ENCODE data around the gene SKA1.
A peak's percentile ranks its signal among the peaks of the same experiment; 100 is the strongest.

SKA1 gene
- total RNA-seq: 0.35 to 0.77 (median 0.61) reads per million in 3 donors

GRCh38 chr18:50374753-50375391, at the start of gene SKA1:
SKA1 (plus strand) TSS chr18:50375046; CDS start chr18:50375831, 785 bp downstream.
- no peaks in the 10 kb centered on the region for H3K4me1 ChIP-seq (ENCODE audit: control insufficient read depth, insufficient read depth, low read length, poor library complexity, severe bottlenecking)
- peak; percentile 84 to 90 (median 86) for DNase-seq
- peak within 1 kb of the TSS; percentile 69 for H3K4me3 ChIP-seq (ENCODE audit: insufficient read depth, low read depth, low read length, poor library complexity, severe bottlenecking)
- no peaks in the 10 kb centered on the region for H3K36me3 ChIP-seq (ENCODE audit: control insufficient read depth, insufficient read depth, low read length)
- no peaks in the 10 kb centered on the region for H3K27me3 ChIP-seq (replicated peaks; ENCODE audit: control insufficient read depth, insufficient read depth, low read length, poor library complexity, severe bottlenecking)
- H3K27ac ChIP-seq (ENCODE audit: insufficient read depth, low read length, poor library complexity, severe bottlenecking): peak within 1 kb of the TSS; percentile 46
- no peaks in the 10 kb centered on the region for H3K9me3 ChIP-seq (ENCODE audit: control insufficient read depth, low read length)

- DNase-seq: no peak
- Histone ChIP-seq H3K36me3 (ENCODE audit: control insufficient read depth, insufficient read depth, low read length) (no peaks in the 10 kb centered on the region), H3K27me3 (replicated peaks; ENCODE audit: control insufficient read depth, insufficient read depth, low read length, poor library complexity, severe bottlenecking) (no peaks in the 10 kb centered on the region), H3K4me1 (ENCODE audit: control insufficient read depth, insufficient read depth, low read length, poor library complexity, severe bottlenecking) (no peaks in the 10 kb centered on the region), H3K9me3 (ENCODE audit: control insufficient read depth, low read length) (no peaks in the 10 kb centered on the region), H3K4me3 (ENCODE audit: insufficient read depth, low read depth, low read length, poor library complexity, severe bottlenecking) (no peak overlapping the region), H3K27ac (ENCODE audit: insufficient read depth, low read length, poor library complexity, severe bottlenecking) (no peak overlapping the region)
These were observed 46.9 kb upstream of the SKA1 start for GRCh38 chr18:50327983-50328382.

GRCh38 chr18:50330176-50330575, 44.7 kb upstream of the SKA1 start:
- no peaks in the 10 kb centered on the region for H3K9me3 ChIP-seq (ENCODE audit: control insufficient read depth, low read length)
- H3K36me3 ChIP-seq (ENCODE audit: control insufficient read depth, insufficient read depth, low read length): no peaks in the 10 kb centered on the region
- H3K4me1 ChIP-seq (ENCODE audit: control insufficient read depth, insufficient read depth, low read length, poor library complexity, severe bottlenecking): no peaks in the 10 kb centered on the region
- H3K4me3 ChIP-seq (ENCODE audit: insufficient read depth, low read depth, low read length, poor library complexity, severe bottlenecking): no peak overlapping the region
- no peak overlapping the region for H3K27ac ChIP-seq (ENCODE audit: insufficient read depth, low read length, poor library complexity, severe bottlenecking)
- no peak for DNase-seq
- H3K27me3 ChIP-seq (replicated peaks; ENCODE audit: control insufficient read depth, insufficient read depth, low read length, poor library complexity, severe bottlenecking): no peaks in the 10 kb centered on the region

- H3K27ac ChIP-seq (ENCODE audit: insufficient read depth, low read length, poor library complexity, severe bottlenecking): no peak overlapping the region
- H3K27me3 ChIP-seq (replicated peaks; ENCODE audit: control insufficient read depth, insufficient read depth, low read length, poor library complexity, severe bottlenecking): no peaks in the 10 kb centered on the region
- no peaks in the 10 kb centered on the region for H3K36me3 ChIP-seq (ENCODE audit: control insufficient read depth, insufficient read depth, low read length)
- H3K4me1 ChIP-seq (ENCODE audit: control insufficient read depth, insufficient read depth, low read length, poor library complexity, severe bottlenecking): no peaks in the 10 kb centered on the region
- DNase-seq: no peak
- H3K4me3 ChIP-seq (ENCODE audit: insufficient read depth, low read depth, low read length, poor library complexity, severe bottlenecking): no peak overlapping the region
- no peaks in the 10 kb centered on the region for H3K9me3 ChIP-seq (ENCODE audit: control insufficient read depth, low read length)
These were observed 43.2 kb upstream of the SKA1 start for GRCh38 chr18:50331691-50332090.

- Histone ChIP-seq H3K4me3 (ENCODE audit: insufficient read depth, low read depth, low read length, poor library complexity, severe bottlenecking) (no peak overlapping the region), H3K27me3 (replicated peaks; ENCODE audit: control insufficient read depth, insufficient read depth, low read length, poor library complexity, severe bottlenecking) (no peaks in the 10 kb centered on the region), H3K36me3 (ENCODE audit: control insufficient read depth, insufficient read depth, low read length) (no peaks in the 10 kb centered on the region), H3K9me3 (ENCODE audit: control insufficient read depth, low read length) (no peaks in the 10 kb centered on the region), H3K4me1 (ENCODE audit: control insufficient read depth, insufficient read depth, low read length, poor library complexity, severe bottlenecking) (no peaks in the 10 kb centered on the region), H3K27ac (ENCODE audit: insufficient read depth, low read length, poor library complexity, severe bottlenecking) (no peak overlapping the region)
- DNase-seq: no peak
These were observed 40.2 kb upstream of the SKA1 start for GRCh38 chr18:50334546-50335152.

GRCh38 chr18:50338122-50338521, 36.7 kb upstream of the SKA1 start:
- Histone ChIP-seq H3K27me3 (replicated peaks; ENCODE audit: control insufficient read depth, insufficient read depth, low read length, poor library complexity, severe bottlenecking) (no peaks in the 10 kb centered on the region), H3K4me1 (ENCODE audit: control insufficient read depth, insufficient read depth, low read length, poor library complexity, severe bottlenecking) (no peaks in the 10 kb centered on the region), H3K9me3 (ENCODE audit: control insufficient read depth, low read length) (no peaks in the 10 kb centered on the region), H3K27ac (ENCODE audit: insufficient read depth, low read length, poor library complexity, severe bottlenecking) (no peak overlapping the region), H3K4me3 (ENCODE audit: insufficient read depth, low read depth, low read length, poor library complexity, severe bottlenecking) (no peak overlapping the region), H3K36me3 (ENCODE audit: control insufficient read depth, insufficient read depth, low read length) (no peaks in the 10 kb centered on the region)
- no peak for DNase-seq

GRCh38 chr18:50338715-50339114, 36.1 kb upstream of the SKA1 start:
- H3K27me3 ChIP-seq (replicated peaks; ENCODE audit: control insufficient read depth, insufficient read depth, low read length, poor library complexity, severe bottlenecking): no peaks in the 10 kb centered on the region
- H3K27ac ChIP-seq (ENCODE audit: insufficient read depth, low read length, poor library complexity, severe bottlenecking): no peak overlapping the region
- H3K36me3 ChIP-seq (ENCODE audit: control insufficient read depth, insufficient read depth, low read length): no peaks in the 10 kb centered on the region
- H3K4me3 ChIP-seq (ENCODE audit: insufficient read depth, low read depth, low read length, poor library complexity, severe bottlenecking): no peak overlapping the region
- H3K9me3 ChIP-seq (ENCODE audit: control insufficient read depth, low read length): no peaks in the 10 kb centered on the region
- H3K4me1 ChIP-seq (ENCODE audit: control insufficient read depth, insufficient read depth, low read length, poor library complexity, severe bottlenecking): no peaks in the 10 kb centered on the region
- no peak for DNase-seq

GRCh38 chr18:50340078-50340477, 34.8 kb upstream of the SKA1 start:
- Histone ChIP-seq H3K9me3 (ENCODE audit: control insufficient read depth, low read length) (no peaks in the 10 kb centered on the region), H3K27ac (ENCODE audit: insufficient read depth, low read length, poor library complexity, severe bottlenecking) (no peak overlapping the region), H3K4me3 (ENCODE audit: insufficient read depth, low read depth, low read length, poor library complexity, severe bottlenecking) (no peak overlapping the region), H3K27me3 (replicated peaks; ENCODE audit: control insufficient read depth, insufficient read depth, low read length, poor library complexity, severe bottlenecking) (no peaks in the 10 kb centered on the region), H3K36me3 (ENCODE audit: control insufficient read depth, insufficient read depth, low read length) (no peaks in the 10 kb centered on the region), H3K4me1 (ENCODE audit: control insufficient read depth, insufficient read depth, low read length, poor library complexity, severe bottlenecking) (no peaks in the 10 kb centered on the region)
- DNase-seq: no peak

- Histone ChIP-seq H3K27me3 (replicated peaks; ENCODE audit: control insufficient read depth, insufficient read depth, low read length, poor library complexity, severe bottlenecking) (no peaks in the 10 kb centered on the region), H3K9me3 (ENCODE audit: control insufficient read depth, low read length) (no peaks in the 10 kb centered on the region), H3K4me3 (ENCODE audit: insufficient read depth, low read depth, low read length, poor library complexity, severe bottlenecking) (no peak overlapping the region), H3K27ac (ENCODE audit: insufficient read depth, low read length, poor library complexity, severe bottlenecking) (peak overlapping the region; percentile 11), H3K4me1 (ENCODE audit: control insufficient read depth, insufficient read depth, low read length, poor library complexity, severe bottlenecking) (no peaks in the 10 kb centered on the region), H3K36me3 (ENCODE audit: control insufficient read depth, insufficient read depth, low read length) (no peaks in the 10 kb centered on the region)
- DNase-seq: no peak
These were observed 33.4 kb upstream of the SKA1 start for GRCh38 chr18:50341443-50341842.

GRCh38 chr18:50350699-50351098, 24.1 kb upstream of the SKA1 start:
- H3K4me1 ChIP-seq (ENCODE audit: control insufficient read depth, insufficient read depth, low read length, poor library complexity, severe bottlenecking): no peaks in the 10 kb centered on the region
- H3K36me3 ChIP-seq (ENCODE audit: control insufficient read depth, insufficient read depth, low read length): no peaks in the 10 kb centered on the region
- no peak overlapping the region for H3K4me3 ChIP-seq (ENCODE audit: insufficient read depth, low read depth, low read length, poor library complexity, severe bottlenecking)
- H3K27me3 ChIP-seq (replicated peaks; ENCODE audit: control insufficient read depth, insufficient read depth, low read length, poor library complexity, severe bottlenecking): peaks cover 4% of the 10 kb centered on the region
- no peak overlapping the region for H3K27ac ChIP-seq (ENCODE audit: insufficient read depth, low read length, poor library complexity, severe bottlenecking)
- no peaks in the 10 kb centered on the region for H3K9me3 ChIP-seq (ENCODE audit: control insufficient read depth, low read length)
- no peak for DNase-seq
